Neural cell (in vitro differentiated cells): Measurements from ENCODE around the gene SPATA31D4. TPM values are rescaled to one million over a fixed set of nuclear protein-coding genes. Genes with fewer than 3 reads are reported as not detected.

Source experiments
- H2AFZ ChIP-seq: fragments of 200-600, 300-800 bp; sonication (generic), shearing (Covaris generic); 2 replicates; pipeline ENCODE4 v1.6.0; 2014; ENCODE audit warnings: low read depth, mild to moderate bottlenecking, antibody characterized with exemption, low read length, moderate library complexity
- H3F3A ChIP-seq: fragments of 200-600 bp; shearing (Covaris generic); 2 replicates; pipeline ENCODE4 v1.6.1; 2016; ENCODE audit warnings: mild to moderate bottlenecking, moderate library complexity, mixed read lengths, antibody characterized with exemption, low read length; ENCODE audit not compliant: insufficient read depth, poor library complexity, severe bottlenecking
- H3K27ac ChIP-seq: fragments of 200-600, 300-800 bp; sonication (generic), shearing (Covaris generic); 2 replicates; pipeline ENCODE4 v1.5.1; 2014; ENCODE audit warnings: mild to moderate bottlenecking, low read length, moderate library complexity
- H3K27me3 ChIP-seq: fragments of 300-800, 200-600 bp; sonication (generic), shearing (Covaris generic); 2 replicates; pipeline ENCODE4 v1.6.0; 2014; ENCODE audit warnings: mild to moderate bottlenecking, low read depth, low read length, moderate library complexity; ENCODE audit not compliant: insufficient read depth
- H3K36me3 ChIP-seq: fragments of 300-800, 200-600 bp; sonication (generic), shearing (Covaris generic); 2 replicates; pipeline ENCODE4 v1.5.1; 2014; ENCODE audit warnings: mild to moderate bottlenecking, antibody characterized with exemption, low read length, moderate library complexity; ENCODE audit not compliant: insufficient read depth
- H3K4me2 ChIP-seq: fragments of 300-800, 200-600 bp; sonication (generic), shearing (Covaris generic); 2 replicates; pipeline ENCODE4 v1.6.0; 2014; ENCODE audit warnings: mild to moderate bottlenecking, low read length
- H3K4me3 ChIP-seq: fragments of 300-800, 200-600 bp; sonication (generic), shearing (Covaris generic); 2 replicates; pipeline ENCODE4 v1.5.1; 2014; ENCODE audit warnings: mild to moderate bottlenecking, low read length, moderate library complexity
- H3K79me2 ChIP-seq: fragments of 200-600 bp; shearing (Covaris generic); replicated peaks from 2 replicates; pipeline ENCODE4 v1.6.0; 2014; ENCODE audit warnings: mild to moderate bottlenecking, low read length, moderate library complexity; ENCODE audit not compliant: insufficient read depth
- H3K9ac ChIP-seq: fragments of 300-800, 200-600 bp; sonication (generic), shearing (Covaris generic); 2 replicates; pipeline ENCODE4 v1.6.1; 2016; ENCODE audit warnings: mild to moderate bottlenecking, low read length, mixed read lengths
- H3K9me2 ChIP-seq: fragments of 200-600 bp; shearing (Covaris generic); 2 replicates; pipeline ENCODE4 v1.6.1; 2016; ENCODE audit warnings: mild to moderate bottlenecking, low read length, mixed read lengths; ENCODE audit not compliant: insufficient read depth
- H3K9me3 ChIP-seq: fragments of 200-600, 300-800 bp; sonication (generic), shearing (Covaris generic); 2 replicates; pipeline ENCODE4 v1.6.1; 2016; ENCODE audit warnings: mild to moderate bottlenecking, mixed run types, low read length, moderate library complexity, mixed read lengths
- H4K20me1 ChIP-seq: fragments of 200-600 bp; shearing (Covaris generic); 2 replicates; pipeline ENCODE4 v1.6.1; 2016; ENCODE audit warnings: mild to moderate bottlenecking, mixed run types; ENCODE audit not compliant: insufficient read depth
- CTCF ChIP-seq: fragments of 450-650 bp; IDR thresholded peaks from 2 replicates; pipeline ENCODE4 v1.5.1; 2014; ENCODE audit warnings: antibody characterized with exemption, mild to moderate bottlenecking, moderate library complexity; ENCODE audit not compliant: poor library complexity, severe bottlenecking
- EP300 ChIP-seq: fragments of 450-650 bp; conservative IDR thresholded peaks from 2 replicates; pipeline ENCODE4 v1.6.1; 2014; ENCODE audit warnings: antibody characterized with exemption, mild to moderate bottlenecking, moderate library complexity; ENCODE audit not compliant: poor library complexity, severe bottlenecking
- EZH2 ChIP-seq: fragments of 200-600, 300-800 bp; shearing (Covaris generic), sonication (generic); IDR thresholded peaks from 2 replicates; pipeline ENCODE4 v1.6.1; 2014; ENCODE audit warnings: antibody characterized with exemption, low read length, borderline replicate concordance, mild to moderate bottlenecking; ENCODE audit not compliant: insufficient read depth, poor library complexity, severe bottlenecking
- MXI1 ChIP-seq: fragments of 450-650 bp; conservative IDR thresholded peaks from 2 replicates; pipeline ENCODE4 v1.6.1; 2014; ENCODE audit warnings: antibody characterized with exemption, mild to moderate bottlenecking; ENCODE audit not compliant: poor library complexity, severe bottlenecking
- POLR2AphosphoS5 ChIP-seq: IDR thresholded peaks from 2 replicates; pipeline ENCODE4 v1.6.1; 2012
- RAD21 ChIP-seq: fragments of 450-650 bp; conservative IDR thresholded peaks from 2 replicates; pipeline ENCODE4 v1.6.1; 2014; ENCODE audit warnings: antibody characterized with exemption, mild to moderate bottlenecking, moderate library complexity
- SMC3 ChIP-seq: fragments of 450-650 bp; conservative IDR thresholded peaks from 2 replicates; pipeline ENCODE4 v1.6.1; 2014; ENCODE audit warnings: antibody characterized with exemption, mild to moderate bottlenecking, moderate library complexity; ENCODE audit not compliant: poor library complexity
- TAF1 ChIP-seq: IDR thresholded peaks from 2 replicates; pipeline ENCODE4 v1.6.1; 2012; ENCODE audit warnings: low read depth
- polyA plus RNA-seq: library from polyadenylated mRNA; depleted of rRNA; stranded (reverse); fragments of >200 nt; gene quantifications from 2 replicates; pipeline ENCODE4 v1.2.3, GENCODE V29; 2014
- TF ChIP-seq, protein P1 (sequence below): IDR thresholded peaks from 2 replicates; pipeline ENCODE4 v1.6.1; 2012; ENCODE audit warnings: borderline replicate concordance

Gene SPATA31D4
- polyA plus RNA-seq, 1 donor from 2014 or later: not detected

DNA sequence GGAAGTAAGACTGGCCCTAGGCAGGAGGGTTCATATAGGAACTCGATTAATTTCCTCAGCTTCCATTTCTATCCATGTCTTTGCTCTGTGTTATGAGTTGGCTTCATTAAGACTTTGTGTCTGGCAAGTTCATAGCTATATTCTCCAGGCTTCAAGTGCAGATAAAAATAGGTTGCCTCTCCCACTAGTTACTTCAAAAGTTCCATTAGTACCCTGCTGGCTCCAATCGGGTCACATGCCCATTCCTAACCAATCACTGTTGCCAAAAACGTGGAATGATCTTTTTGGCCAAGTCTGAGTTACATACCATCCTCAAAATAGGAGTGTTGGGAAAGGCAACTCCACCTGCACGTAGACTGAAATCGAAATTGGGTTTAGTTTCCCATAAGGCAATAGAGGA lies 46.5 kb downstream of the SPATA31D4 start:
- H3K79me2 ChIP-seq: no peaks in the 10 kb centered on the region
- H2AFZ ChIP-seq: no peak overlapping the region
- no peak overlapping the region for H3K9ac ChIP-seq
- H3K4me2 ChIP-seq: no peak overlapping the region
- no peaks in the 10 kb centered on the region for H4K20me1 ChIP-seq
- H3K36me3 ChIP-seq: no peaks in the 10 kb centered on the region
- H3K9me2 ChIP-seq: no peaks in the 10 kb centered on the region
- no peak overlapping the region for H3K27ac ChIP-seq
- TF ChIP-seq POLR2AphosphoS5 (no peak), EZH2 (no peak), SMC3 (no peak), CTCF (no peak), MXI1 (no peak), EP300 (no peak), TAF1 (no peak), RAD21 (no peak)
- TF ChIP-seq, protein P1, sequence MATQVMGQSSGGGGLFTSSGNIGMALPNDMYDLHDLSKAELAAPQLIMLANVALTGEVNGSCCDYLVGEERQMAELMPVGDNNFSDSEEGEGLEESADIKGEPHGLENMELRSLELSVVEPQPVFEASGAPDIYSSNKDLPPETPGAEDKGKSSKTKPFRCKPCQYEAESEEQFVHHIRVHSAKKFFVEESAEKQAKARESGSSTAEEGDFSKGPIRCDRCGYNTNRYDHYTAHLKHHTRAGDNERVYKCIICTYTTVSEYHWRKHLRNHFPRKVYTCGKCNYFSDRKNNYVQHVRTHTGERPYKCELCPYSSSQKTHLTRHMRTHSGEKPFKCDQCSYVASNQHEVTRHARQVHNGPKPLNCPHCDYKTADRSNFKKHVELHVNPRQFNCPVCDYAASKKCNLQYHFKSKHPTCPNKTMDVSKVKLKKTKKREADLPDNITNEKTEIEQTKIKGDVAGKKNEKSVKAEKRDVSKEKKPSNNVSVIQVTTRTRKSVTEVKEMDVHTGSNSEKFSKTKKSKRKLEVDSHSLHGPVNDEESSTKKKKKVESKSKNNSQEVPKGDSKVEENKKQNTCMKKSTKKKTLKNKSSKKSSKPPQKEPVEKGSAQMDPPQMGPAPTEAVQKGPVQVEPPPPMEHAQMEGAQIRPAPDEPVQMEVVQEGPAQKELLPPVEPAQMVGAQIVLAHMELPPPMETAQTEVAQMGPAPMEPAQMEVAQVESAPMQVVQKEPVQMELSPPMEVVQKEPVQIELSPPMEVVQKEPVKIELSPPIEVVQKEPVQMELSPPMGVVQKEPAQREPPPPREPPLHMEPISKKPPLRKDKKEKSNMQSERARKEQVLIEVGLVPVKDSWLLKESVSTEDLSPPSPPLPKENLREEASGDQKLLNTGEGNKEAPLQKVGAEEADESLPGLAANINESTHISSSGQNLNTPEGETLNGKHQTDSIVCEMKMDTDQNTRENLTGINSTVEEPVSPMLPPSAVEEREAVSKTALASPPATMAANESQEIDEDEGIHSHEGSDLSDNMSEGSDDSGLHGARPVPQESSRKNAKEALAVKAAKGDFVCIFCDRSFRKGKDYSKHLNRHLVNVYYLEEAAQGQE: no peak
- H3K4me3 ChIP-seq: no peak overlapping the region
- H3K27me3 ChIP-seq: no peaks in the 10 kb centered on the region
- peaks cover 3% of the 10 kb centered on the region for H3K9me3 ChIP-seq
- no peaks in the 10 kb centered on the region for H3F3A ChIP-seq

GRCh38 chr9:81976351-81976750 lies 48.1 kb downstream of the SPATA31D4 start:
- H3K36me3 ChIP-seq: no peaks in the 10 kb centered on the region
- no peaks in the 10 kb centered on the region for H3F3A ChIP-seq
- no peak overlapping the region for H3K4me3 ChIP-seq
- no peak for TF ChIP-seq MXI1
- no peak for TF ChIP-seq TAF1
- TF ChIP-seq CTCF: no peak
- TF ChIP-seq, protein P1: no peak
- no peak for TF ChIP-seq POLR2AphosphoS5
- TF ChIP-seq SMC3: no peak
- TF ChIP-seq RAD21: no peak
- TF ChIP-seq EP300: no peak
- TF ChIP-seq EZH2: no peak
- peaks cover 3% of the 10 kb centered on the region for H3K9me3 ChIP-seq
- H3K27ac ChIP-seq: no peak overlapping the region
- H3K9ac ChIP-seq: no peak overlapping the region
- no peaks in the 10 kb centered on the region for H4K20me1 ChIP-seq
- no peaks in the 10 kb centered on the region for H3K9me2 ChIP-seq
- no peak overlapping the region for H3K4me2 ChIP-seq
- H2AFZ ChIP-seq: no peak overlapping the region
- no peaks in the 10 kb centered on the region for H3K79me2 ChIP-seq
- H3K27me3 ChIP-seq: no peaks in the 10 kb centered on the region
